ENCODE data around the gene SDK1.

GRCh38 chr7:3271298-3271697 is 29.8 kb upstream of the SDK1 start:
- TF ChIP-seq POLR2A (IDR thresholded peaks at IDR 0.05): no peak
- no peak for TF ChIP-seq CTCF (IDR thresholded peaks at IDR 0.05)
